DOHH2 (cell line): Measurements from ENCODE around the gene ANP32B.

Experiments
- H3F3A ChIP-seq: fragments of 200-600 bp; sonication (generic), shearing (Covaris generic); 2 replicates; pipeline ENCODE4 v1.6.0; 2016; ENCODE audit warnings: antibody characterized with exemption, mild to moderate bottlenecking; ENCODE audit not compliant: control insufficient read depth, insufficient read depth
- H3K27ac ChIP-seq: fragments of 200-600 bp; sonication (generic); 2 replicates; pipeline ENCODE4 v1.5.1; 2014; ENCODE audit warnings: low read depth, mild to moderate bottlenecking, low read length, moderate library complexity
- H3K27me3 ChIP-seq: fragments of 200-600 bp; sonication (generic); 2 replicates; pipeline ENCODE4 v1.6.1; 2014; ENCODE audit warnings: mild to moderate bottlenecking, low read length, mixed read lengths; ENCODE audit not compliant: control insufficient read depth
- H3K36me3 ChIP-seq: fragments of 200-600 bp; sonication (generic); 2 replicates; pipeline ENCODE4 v1.6.1; 2014; ENCODE audit warnings: mild to moderate bottlenecking, low read length, moderate library complexity, mixed read lengths; ENCODE audit not compliant: control insufficient read depth
- H3K4me1 ChIP-seq: fragments of 200-600 bp; sonication (generic); 2 replicates; pipeline ENCODE4 v1.6.1; 2014; ENCODE audit warnings: mild to moderate bottlenecking, low read length, mixed read lengths; ENCODE audit not compliant: control insufficient read depth
- H3K4me2 ChIP-seq: fragments of 200-600 bp; sonication (generic); 2 replicates; pipeline ENCODE4 v1.6.0; 2014; ENCODE audit warnings: mild to moderate bottlenecking, low read length, moderate library complexity
- H3K4me3 ChIP-seq: fragments of 200-600 bp; sonication (generic); 2 replicates; pipeline ENCODE4 v1.5.1; 2014; ENCODE audit warnings: mild to moderate bottlenecking, low read length, mixed read lengths
- H3K79me2 ChIP-seq: fragments of 200-600 bp; sonication (generic); 2 replicates; pipeline ENCODE4 v1.6.1; 2014; ENCODE audit warnings: mild to moderate bottlenecking, low read length, mixed read lengths; ENCODE audit not compliant: control insufficient read depth
- H3K9me2 ChIP-seq: fragments of 200-600 bp; sonication (generic); replicated peaks from 2 replicates; pipeline ENCODE4 v1.6.1; 2014; ENCODE audit warnings: mild to moderate bottlenecking, low read length, mixed read lengths; ENCODE audit not compliant: control insufficient read depth
- H3K9me3 ChIP-seq: fragments of 200-600 bp; sonication (generic); 2 replicates; pipeline ENCODE4 v1.6.1; 2014; ENCODE audit warnings: antibody characterized with exemption, low read length, mixed read lengths; ENCODE audit not compliant: control insufficient read depth, insufficient read depth
- H4K20me1 ChIP-seq: fragments of 200-600 bp; sonication (generic); 2 replicates; pipeline ENCODE4 v1.6.0; 2014; ENCODE audit warnings: low read depth, mild to moderate bottlenecking, antibody characterized with exemption, low read length, moderate library complexity; ENCODE audit not compliant: control insufficient read depth, insufficient read depth
- CTCF ChIP-seq: fragments of 200-600 bp; sonication (generic); IDR thresholded peaks from one replicate; pipeline ENCODE4 v1.5.1; 2014; ENCODE audit warnings: antibody characterized with exemption, mild to moderate bottlenecking, low read depth, low read length; ENCODE audit not compliant: poor library complexity, severe bottlenecking
- EZH2phosphoT487 ChIP-seq: fragments of 200-600 bp; sonication (generic); IDR thresholded peaks from 2 replicates; pipeline ENCODE4 v1.6.1; 2017; ENCODE audit warnings: borderline replicate concordance, mild to moderate bottlenecking, antibody characterized with exemption, low read length, moderate library complexity, mixed read lengths

Gene ANP32B

DNA sequence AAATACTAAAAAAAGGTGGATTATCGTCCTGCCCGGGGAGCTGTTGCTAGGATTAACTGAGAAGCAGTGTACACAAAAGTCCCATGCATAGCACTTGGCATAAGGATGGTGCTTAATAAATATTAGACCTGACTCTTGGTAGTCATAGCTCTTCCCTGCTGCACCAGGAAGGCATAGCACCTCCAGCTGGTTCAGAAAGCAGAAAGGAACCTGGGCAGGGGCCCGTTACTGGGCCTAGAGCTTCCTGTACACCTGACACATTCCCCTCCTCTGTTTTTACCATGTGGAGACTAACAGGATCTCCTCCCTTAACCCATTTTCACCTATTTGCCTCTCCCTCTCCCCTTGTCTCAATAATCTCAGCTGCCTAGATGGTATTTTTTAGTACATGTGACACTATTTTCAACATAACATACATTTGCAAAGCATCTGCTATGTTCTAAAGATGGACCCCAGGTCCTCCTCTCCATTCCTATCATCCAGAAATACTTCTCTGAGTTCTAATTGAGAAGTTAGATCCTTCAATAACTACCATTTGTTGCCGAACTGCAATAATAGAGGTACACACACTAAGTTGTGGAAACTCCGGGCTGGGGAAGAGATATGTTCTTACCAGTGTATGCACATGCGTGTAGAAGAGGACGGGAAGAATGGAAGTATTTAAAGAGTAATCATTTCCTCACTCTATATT is 3.2 kb upstream of the ANP32B start:
- H3K4me3 ChIP-seq, result no peak overlapping the region
- no peaks in the 10 kb centered on the region for H3K9me2 ChIP-seq
- H3K4me1 ChIP-seq, result peaks cover 25% of the 10 kb centered on the region
- H3K79me2 ChIP-seq, result peaks cover 37% of the 10 kb centered on the region
- H3K27me3 ChIP-seq, result no peaks in the 10 kb centered on the region
- no peaks in the 10 kb centered on the region for H3K9me3 ChIP-seq
- H3F3A ChIP-seq, result 0 out of 2 replicates have a peak, but pooled peaks cover 2% of the 10 kb centered on the region
- peaks cover 16% of the 10 kb centered on the region for H3K36me3 ChIP-seq
- no peak overlapping the region for H3K27ac ChIP-seq
- no peak overlapping the region for H3K4me2 ChIP-seq
- no peaks in the 10 kb centered on the region for H4K20me1 ChIP-seq
- TF ChIP-seq EZH2phosphoT487 (no peak), CTCF (no peak)

DNA sequence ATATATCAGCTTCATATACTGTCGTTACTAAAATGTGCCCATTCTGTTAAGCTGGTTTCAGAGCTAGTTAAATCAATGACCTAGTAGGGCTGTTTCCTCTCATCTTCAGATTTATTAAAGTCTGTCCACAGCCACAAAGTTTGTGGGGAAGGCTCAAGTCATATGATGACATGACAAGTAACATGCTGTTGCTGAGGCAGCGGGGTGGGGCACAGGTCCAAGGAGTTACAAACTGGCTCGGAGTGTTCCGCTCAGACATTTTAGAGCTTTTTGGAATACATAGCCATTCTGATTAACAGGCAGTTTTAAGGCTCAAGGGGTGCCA is 2.7 kb upstream of the ANP32B start:
- Histone ChIP-seq H3K4me1 (peaks cover 30% of the 10 kb centered on the region), H3K9me2 (no peaks in the 10 kb centered on the region), H3K27me3 (no peaks in the 10 kb centered on the region), H3K36me3 (peaks cover 21% of the 10 kb centered on the region), H3K79me2 (peaks cover 42% of the 10 kb centered on the region), H3K4me3 (no peak overlapping the region), H4K20me1 (no peaks in the 10 kb centered on the region), H3K9me3 (no peaks in the 10 kb centered on the region), H3F3A (0 out of 2 replicates have a peak, but pooled peaks cover 2% of the 10 kb centered on the region), H3K27ac (no peak overlapping the region), H3K4me2 (no peak overlapping the region)
- TF ChIP-seq EZH2phosphoT487 (no peak), CTCF (no peak)

GRCh38 chr9:97980918-97981845 is 2.0 kb upstream of the ANP32B start:
- TF ChIP-seq CTCF, result no peak
- no peak for TF ChIP-seq EZH2phosphoT487
- Histone ChIP-seq H3K27ac (no peak overlapping the region), H3K4me3 (peak overlapping the region; percentile 81), H3K79me2 (peaks cover 49% of the 10 kb centered on the region), H3K36me3 (peaks cover 29% of the 10 kb centered on the region), H3K4me1 (peaks cover 37% of the 10 kb centered on the region), H4K20me1 (no peaks in the 10 kb centered on the region), H3K9me3 (no peaks in the 10 kb centered on the region), H3K9me2 (no peaks in the 10 kb centered on the region), H3F3A (0 out of 2 replicates have a peak, but pooled peaks cover 2% of the 10 kb centered on the region), H3K27me3 (no peaks in the 10 kb centered on the region), H3K4me2 (peak overlapping the region; percentile 78)
